Heart left ventricle (tissue), 16 donors: ENCODE results near the gene UBL3. TPM values are rescaled to one million over a fixed set of nuclear protein-coding genes. Genes with fewer than 3 reads are reported as not detected.
A peak's percentile ranks its signal among the peaks of the same experiment; 100 is the strongest.

Experiments
- ATAC-seq, 4 donors: fragments of 200-7000 bp; cut with Tn5 transposase; one replicate each; pipeline ENCODE4 v1.9.1; 2020 to 2022; ENCODE audit warnings: moderate library complexity in 4 of 4, mild to moderate bottlenecking in 3 of 4, moderate number of reproducible peaks in 1 of 4
- DNase-seq, 5 donors: peaks; one replicate each; pipeline ENCODE4 v3.0.0-alpha.2; 2020
- H3K27ac ChIP-seq, 12 donors: fragments of 200-600 bp; sonication (generic) in 4 of 12; one replicate each; pipeline versions ENCODE4 v1.5.0 to v1.8.0; 2016 to 2022; ENCODE audit warnings: mild to moderate bottlenecking in 2 of 12
- H3K27me3 ChIP-seq, 9 donors: fragments of 200-600 bp; sonication (generic) in 2 of 9; one replicate each; pipeline versions ENCODE4 v1.5.1 to v1.8.0; 2016 to 2022; ENCODE audit warnings: mild to moderate bottlenecking in 3 of 9
- H3K36me3 ChIP-seq, 9 donors: fragments of 200-600 bp; sonication (generic) in 2 of 9; one replicate each; pipeline versions ENCODE4 v1.5.0 to v1.8.0; 2018 to 2022; ENCODE audit warnings: mild to moderate bottlenecking in 2 of 9
- H3K4me1 ChIP-seq, 12 donors: fragments of 200-600 bp; sonication (generic) in 4 of 12; one replicate each; pipeline versions ENCODE4 v1.5.0 to v1.8.0; 2016 to 2022; ENCODE audit warnings: mild to moderate bottlenecking in 3 of 12
- H3K4me3 ChIP-seq, 12 donors: fragments of 200-600 bp; sonication (generic) in 4 of 12; one replicate each; pipeline versions ENCODE4 v1.5.0 to v1.8.0; 2017 to 2022; ENCODE audit warnings: mild to moderate bottlenecking in 9 of 12, moderate library complexity in 4 of 12
- H3K9me3 ChIP-seq, 12 donors: fragments of 200-600 bp; sonication (generic) in 4 of 12; one replicate each; pipeline versions ENCODE4 v1.5.0 to v1.8.0; 2016 to 2022; ENCODE audit warnings: mild to moderate bottlenecking in 1 of 12
- POLR2A ChIP-seq, 2 donors: fragments of 450-650 bp; IDR thresholded peaks; one replicate each; pipeline ENCODE4 v1.6.1; 2017; ENCODE audit warnings: antibody characterized with exemption in 2 of 2, mild to moderate bottlenecking in 2 of 2, moderate library complexity in 2 of 2
- WGBS, 4 donors: extraction: QIAGEN DNeasy Blood & Tissue Kit in 2 of 4; methylation state at CpG; one replicate each; pipeline versions ENCODE4 v1.1.5 to v1.1.7; 2013 to 2018; 5-methylcytosine and 5-hydroxymethylcytosine counted together
- intact Hi-C, 10 donors: fragments of 100-400 bp; cut with DNase I; formaldehyde crosslinking; loops; one replicate each; pipeline versions ENCODE4 v1.11.1 to v1.14.2; 2022
- polyA plus RNA-seq, 2 donors: library from polyadenylated mRNA; stranded (reverse); fragments of 200-250 nt; gene quantifications; one replicate each; pipeline ENCODE4 v1.2.3, GENCODE V29; 2013
- total RNA-seq, 9 donors: library from RNA; depleted of rRNA in 2 of 9; stranded (reverse); fragments of >200 nt in 2 of 9; fragmentation: NEBNext Ultra II Directional in 3 of 9; extraction: Animal tissue kit (Norgen Biotek cat#: 25700) in 3 of 9; gene quantifications; one replicate each; pipeline versions ENCODE4 v1.1.0 to v1.2.4, GENCODE V29; 2016 to 2023
- TF ChIP-seq, protein P1 (sequence below), 12 donors: fragments of 200-600 bp; sonication (generic) in 4 of 12; IDR thresholded peaks; one replicate each; pipeline versions ENCODE4 v1.5.0 to v1.8.0; 2018 to 2022; ENCODE audit warnings: antibody characterized with exemption in 12 of 12, mild to moderate bottlenecking in 5 of 12
- donor health status: ischemic (EF 13 %, LVEDD 7.1; RV severe dilation, severe dysfunction).
- donor health status: healthy with polysubstance abuse.
- donor health status: DM: no; HTN: yes; CAD: no.
- donor health status: DM: no; HTN: no; CAD: no.
- donor health status: ischemic (EF 25% LVEDD 6.9; RV normal size, moderate dysfunction).
- donor health status: ischemic (EF 25% LVEDD 5.7; RV mildly dilated, moderate dysfunction).
- donor health status: healthy.
- donor health status: DM: yes; HTN: yes; CAD: no.
- donor health status: ischemic (EF 35%, LVEDD 5.7; RV mildly dilated, moderate dysfunction).
- donor health status: nonischemic (EF 11% LVEDD 7.7; RV severe dilation, severe dysfunction).
- donor health status: DM: yes; HTN: yes; CAD: no.
- donor health status: PGD.
- donor health status: ischemic (EF 29% LVEDD 5.4; RV normal size, mild dysfunction).
- donor health status: nonischemic (EF 23%, LVEDD 6.1; RV moderate dilation, normal function).

The UBL3 gene
- total and polyA plus RNA-seq, 11 donors = 9.1 to 27.7 (median 20.6) TPM

DNA sequence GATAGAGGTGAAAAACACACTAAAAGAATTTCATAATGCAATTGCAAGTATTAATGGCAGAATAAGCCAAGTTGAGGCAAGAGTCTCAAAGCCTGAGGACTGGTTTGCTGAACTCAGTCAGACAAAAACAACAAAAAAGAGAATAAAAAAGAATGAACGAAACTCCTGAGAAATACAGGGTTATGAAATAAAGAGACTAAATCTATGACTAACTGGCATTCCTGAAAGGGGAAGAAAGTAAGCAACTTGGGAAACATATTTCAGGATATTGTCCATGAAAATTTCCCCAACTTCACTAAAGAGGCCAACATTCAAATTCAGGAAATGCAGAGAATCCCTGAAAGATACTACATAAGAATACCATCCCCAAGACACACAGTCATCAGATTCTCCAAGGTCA, 47.8 kb downstream of the UBL3 start:
- 87 to 94% (median 93%) methylated on average over 1 of the region's 1 CpG for WGBS, 4 donors

DNA sequence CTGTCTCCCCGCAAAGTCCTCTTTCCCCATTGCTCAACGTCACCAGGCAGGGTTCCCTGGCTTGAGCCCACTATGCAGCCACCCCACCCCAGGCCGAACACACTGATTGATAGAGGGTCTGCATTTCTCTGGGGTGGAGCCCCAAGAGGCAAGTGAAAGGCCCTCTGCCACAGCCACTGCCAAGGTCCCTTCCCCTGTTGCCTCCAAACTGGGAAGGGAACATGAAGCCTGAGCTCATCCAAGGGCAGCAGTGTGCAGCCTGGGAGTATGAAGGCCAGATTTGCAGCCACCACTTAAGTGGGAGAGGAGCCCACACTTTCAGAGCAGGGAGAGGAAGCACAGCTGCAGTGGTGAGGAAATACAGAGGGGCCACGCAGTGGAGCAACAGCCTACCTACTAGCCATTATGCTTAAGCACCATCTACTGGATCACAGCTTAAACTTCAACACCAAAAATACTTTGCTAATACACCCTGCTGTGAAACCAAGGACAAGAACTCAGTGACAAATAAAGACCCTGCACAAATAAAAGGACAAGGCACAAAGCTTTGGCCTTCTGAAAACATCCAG, 48.6 kb downstream of the UBL3 start:
- peaks cover 0 to 23% (median 0%) of the 10 kb centered on the region in 12 donors for H3K4me1 ChIP-seq
- H3K36me3 ChIP-seq = no peaks in the 10 kb centered on the region
- intact Hi-C loops = no loop called here
- H3K9me3 ChIP-seq = peaks cover 0 to 5% (median 0%) of the 10 kb centered on the region in 12 donors
- peak in 2 of 4 donors; percentile 14 to 33 for ATAC-seq
- TF ChIP-seq POLR2A (IDR thresholded peaks at IDR 0.05) = no peak
- TF ChIP-seq, protein P1, sequence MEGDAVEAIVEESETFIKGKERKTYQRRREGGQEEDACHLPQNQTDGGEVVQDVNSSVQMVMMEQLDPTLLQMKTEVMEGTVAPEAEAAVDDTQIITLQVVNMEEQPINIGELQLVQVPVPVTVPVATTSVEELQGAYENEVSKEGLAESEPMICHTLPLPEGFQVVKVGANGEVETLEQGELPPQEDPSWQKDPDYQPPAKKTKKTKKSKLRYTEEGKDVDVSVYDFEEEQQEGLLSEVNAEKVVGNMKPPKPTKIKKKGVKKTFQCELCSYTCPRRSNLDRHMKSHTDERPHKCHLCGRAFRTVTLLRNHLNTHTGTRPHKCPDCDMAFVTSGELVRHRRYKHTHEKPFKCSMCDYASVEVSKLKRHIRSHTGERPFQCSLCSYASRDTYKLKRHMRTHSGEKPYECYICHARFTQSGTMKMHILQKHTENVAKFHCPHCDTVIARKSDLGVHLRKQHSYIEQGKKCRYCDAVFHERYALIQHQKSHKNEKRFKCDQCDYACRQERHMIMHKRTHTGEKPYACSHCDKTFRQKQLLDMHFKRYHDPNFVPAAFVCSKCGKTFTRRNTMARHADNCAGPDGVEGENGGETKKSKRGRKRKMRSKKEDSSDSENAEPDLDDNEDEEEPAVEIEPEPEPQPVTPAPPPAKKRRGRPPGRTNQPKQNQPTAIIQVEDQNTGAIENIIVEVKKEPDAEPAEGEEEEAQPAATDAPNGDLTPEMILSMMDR (IDR thresholded peaks at IDR 0.05) = no peak
- DNase-seq = no peak
- 89 to 91% (median 90%) methylated on average over 4 of the region's 4 CpGs for WGBS, 4 donors
- no peak overlapping the region for H3K27ac ChIP-seq
- no peaks in the 10 kb centered on the region for H3K27me3 ChIP-seq
- H3K4me3 ChIP-seq = no peak overlapping the region

More for the DNA sequence above, 47.8 kb downstream of the UBL3 start:
- no peak for TF ChIP-seq POLR2A (IDR thresholded peaks at IDR 0.05)
- TF ChIP-seq, protein P1 (IDR thresholded peaks at IDR 0.05) = no peak
- Histone ChIP-seq H3K9me3 (peaks cover 0 to 5% (median 0%) of the 10 kb centered on the region in 12 donors), H3K36me3 (no peaks in the 10 kb centered on the region), H3K4me1 (peaks cover 0 to 26% (median 6%) of the 10 kb centered on the region in 12 donors), H3K27me3 (no peaks in the 10 kb centered on the region), H3K27ac (no peak overlapping the region), H3K4me3 (no peak overlapping the region)
- DNase-seq (no peak), ATAC-seq (no peak)
- intact Hi-C loops = no loop called here

DNA sequence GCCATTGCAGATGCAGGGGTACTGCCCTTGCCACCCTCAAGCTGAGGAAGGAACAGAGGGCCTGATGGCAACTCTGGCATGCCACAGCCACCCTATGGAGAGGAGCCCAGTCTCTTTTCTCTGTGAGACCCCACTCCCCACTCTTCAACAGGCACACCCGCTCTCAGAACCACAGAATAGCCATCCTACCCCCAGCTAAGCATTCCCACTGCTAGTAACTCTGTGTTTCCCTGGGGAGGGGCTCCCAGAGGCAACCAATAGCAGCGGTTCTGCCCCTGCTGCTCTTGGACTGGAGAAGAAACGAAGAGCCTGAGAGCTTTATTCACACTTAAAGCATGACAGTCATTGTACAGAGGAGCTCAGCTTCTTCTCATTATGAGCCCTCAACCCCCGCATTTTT, 49.3 kb downstream of the UBL3 start:
- WGBS, 4 donors = 84 to 95% (median 91%) methylated on average over 4 of the region's 4 CpGs
- Histone ChIP-seq H3K4me3 (no peak overlapping the region), H3K36me3 (no peaks in the 10 kb centered on the region), H3K9me3 (peaks cover 0 to 5% (median 0%) of the 10 kb centered on the region in 12 donors), H3K4me1 (peaks cover 0 to 23% (median 0%) of the 10 kb centered on the region in 12 donors), H3K27ac (no peak overlapping the region), H3K27me3 (no peaks in the 10 kb centered on the region)
- TF ChIP-seq POLR2A (IDR thresholded peaks at IDR 0.05) = no peak
- TF ChIP-seq, protein P1 (IDR thresholded peaks at IDR 0.05) = no peak
- DNase-seq = no peak
- no peak for ATAC-seq
- intact Hi-C loops = no loop called here

DNA sequence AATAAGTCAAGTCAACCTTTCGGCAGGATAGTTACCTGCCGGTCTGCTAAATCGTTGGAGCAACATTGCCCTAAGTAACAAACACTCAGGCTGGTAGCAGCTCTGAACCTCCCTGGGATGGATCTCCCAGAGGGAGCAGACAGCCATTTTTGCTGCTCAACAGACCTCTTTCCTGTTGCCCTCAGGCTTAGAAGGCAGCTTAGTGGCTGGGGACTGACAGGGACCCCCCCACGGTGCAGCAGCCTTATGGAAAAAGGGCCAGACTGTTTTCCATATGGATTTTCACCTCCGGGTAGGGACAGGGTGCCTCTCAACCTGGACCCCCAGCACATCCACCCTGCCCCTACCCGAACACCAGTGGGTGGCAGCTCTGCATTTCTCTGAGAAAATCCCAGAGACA, 49.7 kb downstream of the UBL3 start:
- Histone ChIP-seq H3K27me3 (no peaks in the 10 kb centered on the region), H3K4me1 (peaks cover 0 to 23% (median 0%) of the 10 kb centered on the region in 12 donors), H3K27ac (no peak overlapping the region), H3K36me3 (no peaks in the 10 kb centered on the region), H3K9me3 (peaks cover 0 to 5% (median 0%) of the 10 kb centered on the region in 12 donors), H3K4me3 (no peak overlapping the region)
- intact Hi-C loops = no loop called here
- DNase-seq (no peak), ATAC-seq (no peak)
- no peak for TF ChIP-seq POLR2A (IDR thresholded peaks at IDR 0.05)
- TF ChIP-seq, protein P1 (IDR thresholded peaks at IDR 0.05) = no peak
- whole genome bisulfite sequencing, 4 donors = 87 to 97% (median 90%) methylated on average over 5 to 6 of the region's 6 CpGs
